HCT116 (cell line): Measurements from ENCODE around the gene TINCR. TPM values are rescaled to one million over a fixed set of nuclear protein-coding genes. Genes with fewer than 3 reads are reported as not detected.

Source experiments
- ATAC-seq: fragments of 200-7000 bp; cut with Tn5 transposase; 2 replicates; pipeline ENCODE4 v1.9.1; 2020; ENCODE audit warnings: mild to moderate bottlenecking, moderate library complexity
- BruUV-seq: library from RNA; stranded (reverse); fragments of 400-500 nt; replicated peaks from 2 replicates; lab custom pipeline; 2021; lab: Mats Ljungman, UMichigan
- CTCF ChIA-PET: fragments of 300-600 bp; sonication (Branson Sonifier 250); formaldehyde crosslinking; loops from one replicate; lab custom pipeline; 2021; ENCODE audit warnings: antibody characterized with exemption; lab: Charles Lee
- POLR2A ChIA-PET: fragments of 300-600, 350-600 bp; sonication (Branson Sonifier 250); formaldehyde crosslinking; loops from one replicate; lab custom pipeline; 2021; ENCODE audit warnings: antibody characterized with exemption; lab: Charles Lee
- RAD21 ChIA-PET, 2 experiments: fragments of 300-600 bp; sonication (Branson Sonifier 250); formaldehyde crosslinking; loops; one replicate each; lab custom pipeline; 2023; ENCODE audit warnings: low total read pairs in 2 of 2; ENCODE audit not compliant: uncharacterized antibody in 2 of 2, unreplicated experiment in 2 of 2, low non-redundant PET in 1 of 2; lab: Charles Lee
- DNase-seq: peaks from one replicate; pipeline ENCODE4 v3.0.0-alpha.2; 2010; ENCODE audit warnings: low read depth, low spot score
- H2AFZ ChIP-seq: fragments of 200-600 bp; shearing (Covaris generic), sonication (generic); 2 replicates; pipeline ENCODE4 v1.6.1; 2017; ENCODE audit warnings: low read depth, mixed run types, mixed read lengths, antibody characterized with exemption, low read length; ENCODE audit not compliant: poor library complexity, severe bottlenecking
- H3K27ac ChIP-seq: 2 replicates; pipeline ENCODE4 v1.5.1; 2012; ENCODE audit warnings: low read depth, low read length
- H3K27me3 ChIP-seq: fragments of 200-600 bp; sonication (generic); 2 replicates; pipeline ENCODE4 v1.6.1; 2016; ENCODE audit warnings: mixed run types, low read length, mixed read lengths; ENCODE audit not compliant: insufficient read depth
- H3K36me3 ChIP-seq, 2 experiments: fragments of 200-500 bp in 1 of 2; fragments of 200-600 bp in 1 of 2; sonication (Bioruptor generic) in 1 of 2; sonication (generic) in 1 of 2; 2 replicates each; pipeline versions ENCODE4 v1.5.1 to v1.6.1; 2014 to 2016; ENCODE audit warnings: low read length in 2 of 2, inconsistent platforms in 1 of 2, mixed read lengths in 1 of 2, mixed run types in 1 of 2; ENCODE audit not compliant: insufficient read depth in 2 of 2, control insufficient read depth in 1 of 2
- H3K4me1 ChIP-seq, 2 experiments: fragments of 200-600 bp in 1 of 2; sonication (generic) in 1 of 2; 2 replicates each; pipeline versions ENCODE4 v1.5.1 to v1.6.1; 2012 to 2017; ENCODE audit warnings: low read length in 2 of 2, inconsistent platforms in 1 of 2, mild to moderate bottlenecking in 1 of 2, mixed read lengths in 1 of 2, mixed run types in 1 of 2, moderate library complexity in 1 of 2; ENCODE audit not compliant: insufficient read depth in 2 of 2, control insufficient read depth in 1 of 2
- H3K4me2 ChIP-seq: fragments of 200-600 bp; sonication (generic); 2 replicates; pipeline ENCODE4 v1.6.1; 2017; ENCODE audit warnings: mixed run types, low read length, mixed read lengths
- H3K4me3 ChIP-seq, 2 experiments: fragments of 200-600 bp in 1 of 2; sonication (generic) in 1 of 2; replicated peaks in 1 of 2; 2 replicates each; pipeline ENCODE4 v1.5.1; 2011 to 2016; ENCODE audit warnings: low read length in 2 of 2, control low read depth in 1 of 2, low read depth in 1 of 2, mild to moderate bottlenecking in 1 of 2, mixed read lengths in 1 of 2, mixed run types in 1 of 2
- H3K79me2 ChIP-seq: fragments of 200-600 bp; sonication (generic); 2 replicates; pipeline ENCODE4 v1.6.1; 2017; ENCODE audit warnings: mild to moderate bottlenecking, mixed run types, low read length, moderate library complexity, mixed read lengths; ENCODE audit not compliant: insufficient read depth
- H3K9ac ChIP-seq: fragments of 200-600 bp; sonication (generic); 2 replicates; pipeline ENCODE4 v1.6.1; 2016; ENCODE audit warnings: low read length, mixed read lengths
- H3K9me2 ChIP-seq: fragments of 200-600 bp; sonication (generic), shearing (Covaris generic); 2 replicates; pipeline ENCODE4 v1.6.1; 2017; ENCODE audit warnings: mixed run types, mild to moderate bottlenecking, moderate library complexity; ENCODE audit not compliant: insufficient read depth
- H3K9me3 ChIP-seq, 2 experiments: fragments of 200-500 bp in 1 of 2; fragments of 200-600 bp in 1 of 2; sonication (Bioruptor generic) in 1 of 2; sonication (generic) in 1 of 2; 2 replicates each; pipeline ENCODE4 v1.6.1; 2014 to 2017; ENCODE audit warnings: low read length in 2 of 2, mixed read lengths in 2 of 2, inconsistent platforms in 1 of 2, low read depth in 1 of 2, mild to moderate bottlenecking in 1 of 2, mixed run types in 1 of 2, moderate library complexity in 1 of 2; ENCODE audit not compliant: control insufficient read depth in 1 of 2, insufficient read depth in 1 of 2
- H4K20me1 ChIP-seq: fragments of 200-600 bp; sonication (generic), shearing (Covaris generic); 2 replicates; pipeline ENCODE4 v1.6.1; 2017; ENCODE audit warnings: mixed run types, mild to moderate bottlenecking, moderate library complexity; ENCODE audit not compliant: insufficient read depth
- EZH2 ChIP-seq: fragments of 200-600 bp; sonication (generic); IDR thresholded peaks from 2 replicates; pipeline ENCODE4 v1.6.1; 2017; ENCODE audit warnings: antibody characterized with exemption, mixed run types
- POLR2AphosphoS5 ChIP-seq: IDR thresholded peaks from 2 replicates; pipeline ENCODE4 v1.6.1; 2011; ENCODE audit warnings: mild to moderate bottlenecking, low read depth, low read length, moderate library complexity
- SIN3A ChIP-seq: IDR thresholded peaks from 2 replicates; pipeline ENCODE4 v1.6.1; 2012; ENCODE audit warnings: low read depth
- SP1 ChIP-seq: IDR thresholded peaks from 2 replicates; pipeline ENCODE4 v1.6.1; 2012; ENCODE audit warnings: low read depth
- ZNF274 ChIP-seq: fragments of 200-500 bp; sonication (Bioruptor generic); IDR thresholded peaks from 2 replicates; pipeline ENCODE4 v1.6.1; 2014; ENCODE audit warnings: mild to moderate bottlenecking, low read depth, low read length, inconsistent platforms
- intact Hi-C: fragments of 100-400 bp; cut with micrococcal nuclease; formaldehyde crosslinking; loops from 2 replicates; pipeline ENCODE4 v1.10.0; 2022
- total RNA-seq: library from RNA; stranded (reverse); gene quantifications from one replicate; pipeline ENCODE4 v1.2.1, GENCODE V29; 2021; ENCODE audit not compliant: unreplicated experiment

Gene TINCR
- total RNA-seq, 1 experiment from 2014 or later = 6.1 TPM

GRCh38 chr19:5608291-5608690, 40.5 kb upstream of the TINCR start:
- Histone ChIP-seq H3K9ac (no peak overlapping the region), H3K36me3 (peaks cover 75% of the 10 kb centered on the region in 2 experiments), H3K4me2 (no peak overlapping the region), H4K20me1 (0 out of 2 replicates have a peak, but pooled peaks cover 5% of the 10 kb centered on the region), H3K4me1 (no peaks in the 10 kb centered on the region), H3K27ac (no peak overlapping the region), H3K4me3 (no peak overlapping the region), H3K9me2 (no peaks in the 10 kb centered on the region), H3K27me3 (no peaks in the 10 kb centered on the region), H2AFZ (no peak overlapping the region), H3K79me2 (peaks cover 82% of the 10 kb centered on the region), H3K9me3 (no peaks in the 10 kb centered on the region)
- ChIA-PET POLR2A (no interaction called here), RAD21 (no interaction called here), CTCF (no interaction called here)
- ATAC-seq (no peak), DNase-seq (no peak)
- BruUV-seq = no TSS peak
- TF ChIP-seq SP1 = no peak
- no peak for TF ChIP-seq EZH2
- no peak for TF ChIP-seq SIN3A
- TF ChIP-seq POLR2AphosphoS5 = no peak
- intact Hi-C loops = no loop called here

- no peak overlapping the region for H3K27ac ChIP-seq
- BruUV-seq = no TSS peak
Observed at GRCh38 chr19:5607318-5608275, 39.8 kb upstream of the TINCR start.

More at GRCh38 chr19:5607318-5608275, 39.8 kb upstream of the TINCR start:
- H3K9me2 ChIP-seq = no peaks in the 10 kb centered on the region
- no peaks in the 10 kb centered on the region for H3K9me3 ChIP-seq
- no peak for ATAC-seq
- H3K4me1 ChIP-seq = no peaks in the 10 kb centered on the region
- H3K4me3 ChIP-seq = no peak overlapping the region
- 0 out of 2 replicates have a peak, but pooled peaks cover 5% of the 10 kb centered on the region for H4K20me1 ChIP-seq
- peaks cover 82% of the 10 kb centered on the region for H3K79me2 ChIP-seq
- CTCF ChIA-PET = no interaction called here
- no peak overlapping the region for H2AFZ ChIP-seq
- TF ChIP-seq SP1 = no peak
- no peak for TF ChIP-seq ZNF274
- TF ChIP-seq, all 23 proteins: peak for 0
- H3K27me3 ChIP-seq = no peaks in the 10 kb centered on the region
- intact Hi-C loops = no loop called here
- RAD21 ChIA-PET = no interaction called here
- H3K36me3 ChIP-seq = peaks cover 74 to 75% of the 10 kb centered on the region in 2 experiments
- DNase-seq = no peak
- no peak overlapping the region for H3K9ac ChIP-seq
- no peak overlapping the region for H3K4me2 ChIP-seq
- POLR2A ChIA-PET = no interaction called here
